Gastroesophageal sphincter (tissue), 4 donors: ENCODE results near the gene EXOC4. TPM values are rescaled to one million over a fixed set of nuclear protein-coding genes. Genes with fewer than 3 reads are reported as not detected.

Experiments used
- ATAC-seq: fragments of 150-250 bp; one replicate; pipeline ENCODE4 v1.9.1; 2016; ENCODE audit warnings: mild to moderate bottlenecking, moderate library complexity
- H3K27ac ChIP-seq, 4 donors: fragments of 200-600 bp; sonication (generic) in 3 of 4; 1 replicate in 3 of 4; 2 replicates in 1 of 4; pipeline ENCODE4 v1.5.1; 2016 to 2019
- H3K27me3 ChIP-seq: fragments of 200-600 bp; sonication (generic); one replicate; pipeline ENCODE4 v1.5.1; 2019
- H3K36me3 ChIP-seq, 2 donors: fragments of 200-600 bp; sonication (generic); one replicate each; pipeline ENCODE4 v1.5.1; 2019; ENCODE audit warnings: control low read depth in 1 of 2
- H3K4me1 ChIP-seq, 3 donors: fragments of 200-600 bp; sonication (generic); 1 replicate in 2 of 3; 2 replicates in 1 of 3; pipeline ENCODE4 v1.5.1; 2016 to 2019; ENCODE audit warnings: control low read depth in 2 of 3
- H3K4me3 ChIP-seq, 2 donors: fragments of 200-600 bp; sonication (generic); one replicate each; pipeline ENCODE4 v1.5.1; 2019; ENCODE audit warnings: mild to moderate bottlenecking in 1 of 2, moderate library complexity in 1 of 2
- H3K9me3 ChIP-seq, 3 donors: fragments of 200-600 bp; sonication (generic); one replicate each; pipeline ENCODE4 v1.5.1; 2017 to 2019; ENCODE audit warnings: control low read depth in 2 of 3
- EP300 ChIP-seq: sonication (generic); formaldehyde crosslinking; IDR thresholded peaks from one replicate; pipeline ENCODE4 v1.6.1; 2017; ENCODE audit warnings: antibody characterized with exemption, mild to moderate bottlenecking
- POLR2A ChIP-seq, 2 donors: fragments of 450-650 bp; IDR thresholded peaks; one replicate each; pipeline ENCODE4 v1.6.1; 2017; ENCODE audit warnings: antibody characterized with exemption in 2 of 2, mild to moderate bottlenecking in 2 of 2, moderate library complexity in 1 of 2
- POLR2AphosphoS5 ChIP-seq: sonication (generic); formaldehyde crosslinking; IDR thresholded peaks from one replicate; pipeline ENCODE4 v1.6.1; 2017; ENCODE audit warnings: antibody characterized with exemption
- WGBS, 2 donors: methylation state at CpG; one replicate each; pipeline ENCODE4 v1.1.5; 2018; ENCODE audit warnings: low coverage in 1 of 2; 5-methylcytosine and 5-hydroxymethylcytosine counted together
- total RNA-seq, 4 donors: library from RNA; depleted of rRNA; stranded (reverse); fragments of >200 nt; gene quantifications; one replicate each; pipeline ENCODE4 v1.1.0, GENCODE V29; 2016
- TF ChIP-seq, protein P1 (sequence below), 4 experiments: fragments of 200-600 bp in 2 of 4; fragments of 450-650 bp in 2 of 4; sonication (generic) in 1 of 4; IDR thresholded peaks; one replicate each; pipeline ENCODE4 v1.5.1; 2017 to 2019; ENCODE audit warnings: antibody characterized with exemption in 4 of 4, mild to moderate bottlenecking in 2 of 4, moderate library complexity in 2 of 4

EXOC4 gene
- total RNA-seq, 4 donors from 2014 or later, result 46.3 to 85.8 (median 51.9) TPM

DNA sequence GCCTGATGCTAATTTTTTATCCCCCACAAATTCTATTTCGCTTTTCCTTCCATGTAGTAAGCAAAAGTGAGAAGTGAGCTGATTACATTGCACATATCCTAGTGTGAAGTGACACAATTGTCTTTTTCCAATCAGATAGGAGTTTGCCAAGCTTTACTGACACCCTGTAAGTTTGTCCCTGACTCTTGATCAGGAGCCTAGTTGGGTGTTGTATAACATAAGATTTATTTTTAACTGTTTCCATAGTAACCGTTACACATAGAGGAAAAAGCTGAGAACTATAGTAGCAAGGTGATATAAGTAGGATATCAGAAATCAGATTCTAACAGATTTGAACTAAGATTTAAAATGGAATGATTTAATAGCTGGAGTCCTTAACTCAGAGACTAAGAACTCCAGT is 31.2 kb downstream of the EXOC4 start:
- H3K4me1 ChIP-seq, result no peaks in the 10 kb centered on the region
- 65 to 73% methylated on average over 2 of the region's 2 CpGs for WGBS, 2 donors
- H3K9me3 ChIP-seq, result no peaks in the 10 kb centered on the region
- no peak for TF ChIP-seq POLR2A (IDR thresholded peaks at IDR 0.05)
- no peak for TF ChIP-seq EP300
- no peak for TF ChIP-seq POLR2AphosphoS5
- TF ChIP-seq, protein P1, sequence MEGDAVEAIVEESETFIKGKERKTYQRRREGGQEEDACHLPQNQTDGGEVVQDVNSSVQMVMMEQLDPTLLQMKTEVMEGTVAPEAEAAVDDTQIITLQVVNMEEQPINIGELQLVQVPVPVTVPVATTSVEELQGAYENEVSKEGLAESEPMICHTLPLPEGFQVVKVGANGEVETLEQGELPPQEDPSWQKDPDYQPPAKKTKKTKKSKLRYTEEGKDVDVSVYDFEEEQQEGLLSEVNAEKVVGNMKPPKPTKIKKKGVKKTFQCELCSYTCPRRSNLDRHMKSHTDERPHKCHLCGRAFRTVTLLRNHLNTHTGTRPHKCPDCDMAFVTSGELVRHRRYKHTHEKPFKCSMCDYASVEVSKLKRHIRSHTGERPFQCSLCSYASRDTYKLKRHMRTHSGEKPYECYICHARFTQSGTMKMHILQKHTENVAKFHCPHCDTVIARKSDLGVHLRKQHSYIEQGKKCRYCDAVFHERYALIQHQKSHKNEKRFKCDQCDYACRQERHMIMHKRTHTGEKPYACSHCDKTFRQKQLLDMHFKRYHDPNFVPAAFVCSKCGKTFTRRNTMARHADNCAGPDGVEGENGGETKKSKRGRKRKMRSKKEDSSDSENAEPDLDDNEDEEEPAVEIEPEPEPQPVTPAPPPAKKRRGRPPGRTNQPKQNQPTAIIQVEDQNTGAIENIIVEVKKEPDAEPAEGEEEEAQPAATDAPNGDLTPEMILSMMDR (IDR thresholded peaks at IDR 0.05), result no peak
- H3K27me3 ChIP-seq, result no peaks in the 10 kb centered on the region
- H3K36me3 ChIP-seq, result peaks cover 0 to 12% of the 10 kb centered on the region in 2 donors
- H3K27ac ChIP-seq, result no peak overlapping the region
- ATAC-seq, result no peak
- H3K4me3 ChIP-seq, result no peak overlapping the region

DNA sequence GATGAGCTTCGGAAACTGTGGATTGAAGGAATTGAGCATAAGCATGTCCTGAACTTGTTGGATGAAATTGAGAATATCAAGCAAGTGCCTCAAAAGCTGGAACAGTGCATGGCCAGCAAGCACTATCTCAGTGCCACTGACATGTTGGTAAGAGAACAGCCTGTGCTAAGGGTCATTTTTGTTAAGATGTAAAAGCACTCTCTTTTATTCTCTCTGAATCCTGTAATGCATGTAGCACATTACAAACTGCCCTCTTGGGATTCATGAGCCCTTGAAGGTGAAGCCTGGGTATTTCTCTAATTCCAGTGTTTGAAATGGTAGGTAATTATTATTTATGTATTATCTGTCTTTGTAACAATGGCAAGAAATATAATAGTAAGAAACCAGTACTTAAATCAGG is 36.1 kb downstream of the EXOC4 start:
- H3K27me3 ChIP-seq, result no peaks in the 10 kb centered on the region
- H3K4me1 ChIP-seq, result no peaks in the 10 kb centered on the region
- H3K27ac ChIP-seq, result no peak overlapping the region
- no peaks in the 10 kb centered on the region for H3K9me3 ChIP-seq
- H3K36me3 ChIP-seq, result peaks cover 0 to 36% of the 10 kb centered on the region in 2 donors
- ATAC-seq, result no peak
- 86 to 90% methylated on average over 1 of the region's 1 CpG for WGBS, 2 donors
- H3K4me3 ChIP-seq, result no peak overlapping the region
- TF ChIP-seq POLR2AphosphoS5, result no peak

DNA sequence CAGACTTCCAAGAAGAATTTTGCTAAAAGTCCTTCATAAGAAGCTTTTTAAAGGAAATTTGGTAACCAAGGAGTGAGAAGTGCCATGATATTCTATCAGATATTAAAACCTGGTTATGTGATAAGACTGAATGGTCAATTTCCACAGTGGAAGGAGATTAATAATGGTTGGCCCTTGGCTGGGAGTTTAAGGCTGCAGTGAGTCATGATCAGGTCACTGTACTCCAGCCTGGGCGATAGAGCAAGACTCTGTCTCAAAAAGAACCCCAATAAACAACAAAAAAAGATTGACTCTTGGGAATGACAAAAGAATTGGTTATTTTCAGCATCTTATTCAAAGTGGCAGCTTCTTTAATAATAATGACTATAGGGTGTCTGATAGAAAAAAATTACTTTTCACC is 37.2 kb downstream of the EXOC4 start:
- H3K27ac ChIP-seq, result no peak overlapping the region
- H3K36me3 ChIP-seq, result peaks cover 0 to 36% of the 10 kb centered on the region in 2 donors
- no peaks in the 10 kb centered on the region for H3K9me3 ChIP-seq
- no peaks in the 10 kb centered on the region for H3K27me3 ChIP-seq
- TF ChIP-seq POLR2AphosphoS5 (no peak), POLR2A (IDR thresholded peaks at IDR 0.05) (no peak), EP300 (no peak)
- TF ChIP-seq, protein P1 (IDR thresholded peaks at IDR 0.05), result no peak
- no peak for ATAC-seq
- H3K4me1 ChIP-seq, result no peaks in the 10 kb centered on the region
- H3K4me3 ChIP-seq, result no peak overlapping the region
- 67 to 90% methylated on average over 1 of the region's 1 CpG for WGBS, 2 donors

DNA sequence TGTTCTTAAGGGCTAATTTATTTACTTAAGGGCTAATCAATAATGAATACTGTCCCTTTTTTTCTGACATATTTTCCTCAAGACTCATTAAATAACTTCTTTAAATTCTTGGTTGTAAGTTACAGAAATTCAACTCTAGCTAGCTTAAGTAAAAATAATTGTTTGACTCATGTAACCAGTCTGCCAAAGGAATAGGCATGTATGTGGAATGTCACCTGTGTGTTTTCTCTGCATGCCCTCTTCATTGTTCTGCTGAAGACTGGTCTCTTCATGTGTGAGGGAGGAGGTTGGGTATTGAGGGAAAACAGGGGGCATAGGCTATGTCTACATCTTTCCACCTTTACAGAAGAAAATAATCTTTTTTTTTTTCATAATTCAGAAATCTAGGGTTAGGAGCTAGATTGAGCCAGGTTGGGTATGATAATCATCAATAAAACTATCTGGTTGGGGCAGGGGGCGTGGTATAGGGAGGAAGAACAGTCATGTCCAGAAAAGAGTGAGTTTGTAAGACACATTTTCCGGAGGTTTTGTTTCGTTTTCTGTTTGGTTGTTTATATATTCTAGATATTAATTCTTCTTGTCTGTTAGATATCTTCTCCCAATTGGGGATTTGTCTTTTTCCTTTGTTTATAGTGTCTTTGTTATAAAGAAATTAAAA is 37.9 kb downstream of the EXOC4 start:
- Histone ChIP-seq H3K4me3 (no peak overlapping the region), H3K27ac (no peak overlapping the region), H3K27me3 (no peaks in the 10 kb centered on the region), H3K9me3 (no peaks in the 10 kb centered on the region), H3K4me1 (no peaks in the 10 kb centered on the region), H3K36me3 (peaks cover 0 to 36% of the 10 kb centered on the region in 2 donors)
- WGBS, 2 donors, result 83 to 100% methylated on average over 3 of the region's 3 CpGs
- TF ChIP-seq, protein P1 (IDR thresholded peaks at IDR 0.05), result no peak
- no peak for TF ChIP-seq POLR2AphosphoS5
- no peak for TF ChIP-seq POLR2A (IDR thresholded peaks at IDR 0.05)
- TF ChIP-seq EP300, result no peak
- no peak for ATAC-seq

DNA sequence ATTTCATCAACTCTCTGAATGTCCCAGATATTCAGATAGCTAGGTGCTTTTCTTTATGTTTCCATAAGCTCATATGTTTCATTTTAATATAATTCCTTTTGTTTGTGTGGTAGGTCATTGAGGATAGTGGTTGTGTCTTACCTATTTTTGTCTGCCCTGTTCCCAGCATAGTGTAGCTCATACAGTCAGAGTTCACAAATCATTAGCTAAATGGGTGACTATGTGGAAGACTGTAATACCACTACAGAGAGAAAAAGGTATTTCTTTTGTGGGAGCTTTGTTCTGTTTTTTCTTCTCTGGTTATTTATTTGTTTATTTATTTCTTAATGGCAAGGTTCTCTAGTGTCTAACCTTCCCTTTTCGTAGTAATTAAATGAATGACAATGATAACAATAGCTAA is 39.8 kb downstream of the EXOC4 start:
- ATAC-seq, result no peak
- H3K36me3 ChIP-seq, result peaks cover 0 to 36% of the 10 kb centered on the region in 2 donors
- no peaks in the 10 kb centered on the region for H3K27me3 ChIP-seq
- 86 to 100% methylated on average over 1 of the region's 1 CpG for WGBS, 2 donors
- no peaks in the 10 kb centered on the region for H3K4me1 ChIP-seq
- no peak overlapping the region for H3K27ac ChIP-seq
- TF ChIP-seq POLR2A (IDR thresholded peaks at IDR 0.05) (no peak), POLR2AphosphoS5 (no peak), EP300 (no peak)
- TF ChIP-seq, protein P1 (IDR thresholded peaks at IDR 0.05), result no peak
- H3K4me3 ChIP-seq, result no peak overlapping the region
- H3K9me3 ChIP-seq, result no peaks in the 10 kb centered on the region
